IMR-90 (cell line): Measurements from ENCODE around the gene JPH4. TPM values are rescaled to one million over a fixed set of nuclear protein-coding genes. Genes with fewer than 3 reads are reported as not detected.

Experiments
- ATAC-seq: fragments of 200-7000 bp; cut with Tn5 transposase; 2 replicates; pipeline ENCODE4 v1.9.1; 2020; ENCODE audit warnings: low read depth, mild to moderate bottlenecking, moderate library complexity
- BruUV-seq: library from RNA; stranded (reverse); fragments of 400-500 nt; replicated peaks from 2 replicates; lab custom pipeline; 2021; lab: Mats Ljungman, UMichigan
- CTCF ChIA-PET: fragments of 300-600 bp; formaldehyde crosslinking; extraction: SDS; loops from one replicate; lab custom pipeline; 2021; ENCODE audit warnings: antibody characterized with exemption; lab: Yijun Ruan, JAX
- POLR2A ChIA-PET: fragments of 300-600 bp; sonication (Branson Sonifier 250); formaldehyde crosslinking; loops from one replicate; lab custom pipeline; 2022; ENCODE audit warnings: antibody characterized with exemption; ENCODE audit not compliant: unreplicated experiment; lab: Charles Lee
- DNase-seq: peaks from one replicate; pipeline ENCODE4 v3.0.0; 2013
- H2AFZ ChIP-seq: replicated peaks from 2 replicates; pipeline ENCODE3; 2013; ENCODE audit warnings: low read length, mild to moderate bottlenecking; ENCODE audit not compliant: poor library complexity
- H2AK5ac ChIP-seq: 2 replicates; pipeline ENCODE4 v1.6.1; 2013; ENCODE audit warnings: low read depth, low read length, inconsistent platforms
- H2AK9ac ChIP-seq: replicated peaks from 2 replicates; pipeline ENCODE3; 2013; ENCODE audit warnings: mild to moderate bottlenecking, low read depth, low read length, moderate library complexity; ENCODE audit not compliant: poor library complexity
- H2BK120ac ChIP-seq: 2 replicates; pipeline ENCODE4 v1.6.1; 2013; ENCODE audit warnings: low read depth, low read length, inconsistent platforms
- H2BK15ac ChIP-seq: 3 replicates; pipeline ENCODE4 v1.6.1; 2013; ENCODE audit warnings: low read depth, low read length, inconsistent platforms
- H2BK20ac ChIP-seq: 2 replicates; pipeline ENCODE4 v1.6.1; 2013; ENCODE audit warnings: low read depth, mild to moderate bottlenecking, inconsistent platforms, low read length, moderate library complexity
- H2BK5ac ChIP-seq: 2 replicates; pipeline ENCODE4 v1.6.1; 2013; ENCODE audit warnings: mild to moderate bottlenecking, low read depth, low read length, inconsistent platforms; ENCODE audit not compliant: poor library complexity, severe bottlenecking
- H3K14ac ChIP-seq: replicated peaks from 2 replicates; pipeline ENCODE4 v1.6.1; 2013; ENCODE audit warnings: low read depth, low read length, inconsistent platforms
- H3K18ac ChIP-seq: 2 replicates; pipeline ENCODE4 v1.6.1; 2013; ENCODE audit warnings: low read depth, low read length, control low read depth
- H3K23ac ChIP-seq: 2 replicates; pipeline ENCODE4 v1.6.1; 2013; ENCODE audit warnings: low read depth, low read length, inconsistent platforms
- H3K27ac ChIP-seq: 2 replicates; pipeline ENCODE4 v1.5.1; 2013; ENCODE audit warnings: mild to moderate bottlenecking, control low read depth, low read length; ENCODE audit not compliant: insufficient read depth
- H3K27me3 ChIP-seq: 2 replicates; pipeline ENCODE4 v1.6.1; 2013; ENCODE audit warnings: low read length; ENCODE audit not compliant: control insufficient read depth, insufficient read depth
- H3K36me3 ChIP-seq: 2 replicates; pipeline ENCODE4 v1.6.1; 2013; ENCODE audit warnings: low read length, mixed read lengths; ENCODE audit not compliant: control insufficient read depth, insufficient read depth
- H3K4ac ChIP-seq: 2 replicates; pipeline ENCODE4 v1.6.1; 2013; ENCODE audit warnings: low read depth, low read length, inconsistent platforms
- H3K4me1 ChIP-seq: 2 replicates; pipeline ENCODE4 v1.6.1; 2013; ENCODE audit warnings: low read length, mixed read lengths; ENCODE audit not compliant: control insufficient read depth, insufficient read depth
- H3K4me2 ChIP-seq: 2 replicates; pipeline ENCODE4 v1.6.1; 2013; ENCODE audit warnings: low read depth, mild to moderate bottlenecking, control low read depth, low read length, moderate library complexity
- H3K4me3 ChIP-seq: 2 replicates; pipeline ENCODE4 v1.5.1; 2013; ENCODE audit warnings: low read depth, mild to moderate bottlenecking, control low read depth, low read length, moderate library complexity; ENCODE audit not compliant: insufficient read depth
- H3K56ac ChIP-seq: 2 replicates; pipeline ENCODE4 v1.6.1; 2013; ENCODE audit warnings: low read length, inconsistent platforms; ENCODE audit not compliant: insufficient read depth; ENCODE audit errors: extremely low read depth
- H3K79me1 ChIP-seq, 2 experiments: 2 replicates each; pipeline ENCODE4 v1.6.1; 2013; ENCODE audit warnings: low read length in 2 of 2, inconsistent platforms in 1 of 2, low read depth in 1 of 2
- H3K9ac ChIP-seq: 2 replicates; pipeline ENCODE4 v1.6.1; 2013; ENCODE audit warnings: low read depth, low read length, control low read depth
- H3K9me1 ChIP-seq: 2 replicates; pipeline ENCODE4 v1.6.1; 2013; ENCODE audit warnings: low read length, inconsistent platforms; ENCODE audit not compliant: insufficient read depth
- H3K9me3 ChIP-seq: 2 replicates; pipeline ENCODE4 v1.6.1; 2013; ENCODE audit warnings: low read length; ENCODE audit not compliant: control insufficient read depth, insufficient read depth
- H4K20me1 ChIP-seq: 2 replicates; pipeline ENCODE4 v1.6.1; 2013; ENCODE audit warnings: low read length, inconsistent platforms; ENCODE audit not compliant: insufficient read depth
- H4K5ac ChIP-seq: 2 replicates; pipeline ENCODE4 v1.6.1; 2013; ENCODE audit warnings: mild to moderate bottlenecking, low read depth, low read length, control low read depth
- H4K8ac ChIP-seq, 2 experiments: 2 replicates each; pipeline ENCODE4 v1.6.1; 2013; ENCODE audit warnings: low read depth in 2 of 2, low read length in 2 of 2, control low read depth in 1 of 2, inconsistent platforms in 1 of 2
- H4K91ac ChIP-seq: 2 replicates; pipeline ENCODE4 v1.6.1; 2013; ENCODE audit warnings: low read depth, low read length, inconsistent platforms; ENCODE audit not compliant: insufficient read depth
- CEBPB ChIP-seq: IDR thresholded peaks from 2 replicates; pipeline ENCODE4 v1.6.1; 2012; ENCODE audit warnings: low read depth, low read length, improper control_type of control experiment
- ELK1 ChIP-seq: fragments of 150-350 bp; IDR thresholded peaks from 2 replicates; pipeline ENCODE4 v1.6.1; 2016; ENCODE audit warnings: low read depth, mild to moderate bottlenecking, low read length, moderate library complexity, borderline replicate concordance
- FOS ChIP-seq: fragments of 150-350 bp; IDR thresholded peaks from 2 replicates; pipeline ENCODE4 v1.6.1; 2016; ENCODE audit warnings: low read depth, low read length
- MAZ ChIP-seq: IDR thresholded peaks from 2 replicates; pipeline ENCODE4 v1.6.1; 2012; ENCODE audit warnings: low read depth, mild to moderate bottlenecking, low read length, improper control_type of control experiment, moderate library complexity, borderline replicate concordance
- MXI1 ChIP-seq: IDR thresholded peaks from 2 replicates; pipeline ENCODE4 v1.6.1; 2012; ENCODE audit warnings: low read depth, mild to moderate bottlenecking, low read length, moderate library complexity, borderline replicate concordance
- NFE2L2 ChIP-seq: fragments of 150-350 bp; IDR thresholded peaks from 2 replicates; pipeline ENCODE4 v1.6.1; 2016; ENCODE audit warnings: low read depth, mild to moderate bottlenecking, low read length
- POLR2A ChIP-seq: IDR thresholded peaks from 2 replicates; pipeline ENCODE4 v1.6.1; 2012; ENCODE audit warnings: mild to moderate bottlenecking, low read depth, low read length
- RAD21 ChIP-seq: IDR thresholded peaks from 2 replicates; pipeline ENCODE4 v1.6.1; 2012; ENCODE audit warnings: low read length, improper control_type of control experiment
- RCOR1 ChIP-seq: IDR thresholded peaks from 2 replicates; pipeline ENCODE4 v1.6.1; 2012; ENCODE audit warnings: mild to moderate bottlenecking, low read length, improper control_type of control experiment; ENCODE audit not compliant: insufficient replicate concordance
- SMC3 ChIP-seq: fragments of 150-350 bp; IDR thresholded peaks from 2 replicates; pipeline ENCODE4 v1.6.1; 2016; ENCODE audit warnings: low read depth, mild to moderate bottlenecking, antibody characterized with exemption, low read length, moderate library complexity
- USF2 ChIP-seq: fragments of 150-350 bp; IDR thresholded peaks from 2 replicates; pipeline ENCODE4 v1.6.1; 2017; ENCODE audit warnings: mild to moderate bottlenecking, antibody characterized with exemption, low read length, low read depth
- WGBS, 2 experiments: methylation state at CpG; one replicate each; pipeline versions ENCODE4 v1.1.5 to v1.1.7; 2013; ENCODE audit warnings: missing lambda C conversion rate in 2 of 2; ENCODE audit not compliant: insufficient read length in 1 of 2; ENCODE audit errors: extremely low coverage in 2 of 2; 5-methylcytosine and 5-hydroxymethylcytosine counted together
- dilution Hi-C: fragments of 300-500 bp; cut with HindIII; formaldehyde crosslinking; loops from one replicate; pipeline ENCODE4 v1.14.3; 2018; ENCODE audit warnings: low sequenced_read_pairs; ENCODE audit not compliant: unreplicated experiment
- in situ Hi-C: fragments of 300-500 bp; cut with MboI; formaldehyde crosslinking; loops from 3 replicates; pipeline ENCODE4 v1.14.3; 2019; ENCODE audit warnings: low sequenced_read_pairs, inconsistent platforms, mixed read lengths
- intact Hi-C: fragments of 100-400 bp; cut with micrococcal nuclease; formaldehyde crosslinking; loops from 2 replicates; pipeline ENCODE4 v1.10.0; 2022
- polyA plus RNA-seq, 3 experiments: library from polyadenylated mRNA; depleted of rRNA; stranded (reverse); fragments of >200 nt; gene quantifications; 2 replicates each; pipeline ENCODE4 v1.2.3, GENCODE V29; 2012; ENCODE audit warnings: low replicate concordance in 1 of 3
- total RNA-seq: library from RNA; depleted of rRNA; stranded (reverse); fragments of >200 nt; gene quantifications from 2 replicates; pipeline ENCODE4 v1.2.3, GENCODE V29; 2012

The JPH4 gene
- total and polyA plus RNA-seq, 2 of the 4 experiments (the other 2 are of a cell fraction): not detected

- 4% methylated on average over 37 of the region's 53 CpGs; no CpG with 5 or more reads in 1 of the 2 experiments for WGBS, 2 experiments
- DNase-seq: peak; percentile 28
- ATAC-seq: peak; percentile 64
- ChIA-PET CTCF (interaction anchor here (1.1 kb wide), 1 partner anchor 7 kb away, joined by 4 read pairs; no protein-coding TSS in a partner anchor), POLR2A (no interaction called here)
- Histone ChIP-seq H3K4me3 (peak within 1 kb of the TSS; percentile 63), H3K4ac (peak within 1 kb of the TSS; percentile 76), H3K79me1 (no peaks in the 10 kb centered on the region; a peak in 1 of 4 replicates), H3K4me1 (peaks cover 2% of the 10 kb centered on the region; the same call in 1 of the 2 replicates), H2BK20ac (no peak within 1 kb of the TSS), H3K18ac (no peak within 1 kb of the TSS), H2AK9ac (peak within 1 kb of the TSS; percentile 83), H3K9me1 (peaks cover 10% of the 10 kb centered on the region; the same call in 1 of the 2 replicates), H3K56ac (0 out of 2 replicates have a peak within 1 kb of the TSS, but pooled peaks have one; percentile 4), H3K9me3 (no peaks in the 10 kb centered on the region), H2AK5ac (no peak within 1 kb of the TSS; the same call in none of the 2 replicates), H3K36me3 (no peaks in the 10 kb centered on the region), H3K14ac (peak within 1 kb of the TSS; percentile 68), H4K8ac (peak within 1 kb of the TSS; percentile 97 to 98), H3K27ac (no peak within 1 kb of the TSS; the same call in 1 of the 2 replicates), H3K9ac (peak within 1 kb of the TSS; percentile 34), H2BK5ac (no peak within 1 kb of the TSS), H2BK120ac (peak within 1 kb of the TSS; percentile 36; the same call in 1 of the 2 replicates), H3K4me2 (peak within 1 kb of the TSS; percentile 92), H4K91ac (no peak within 1 kb of the TSS; the same call in 1 of the 2 replicates), H3K27me3 (peaks cover 19% of the 10 kb centered on the region), H2BK15ac (no peak within 1 kb of the TSS), H3K23ac (peak within 1 kb of the TSS; percentile 67; the same call in 1 of the 2 replicates), H4K20me1 (no peaks in the 10 kb centered on the region), H2AFZ (peak within 1 kb of the TSS; percentile 94), H4K5ac (peak within 1 kb of the TSS; percentile 89)
- intact Hi-C loops (no loop called here), dilution Hi-C loops (no loop called here), in situ Hi-C loops (no loop called here)
- BruUV-seq: TSS peak; percentile 36
- no peak for TF ChIP-seq NFE2L2
- no peak for TF ChIP-seq RCOR1
- no peak for TF ChIP-seq POLR2A
- no peak for TF ChIP-seq ELK1
- TF ChIP-seq USF2: no peak
- no peak for TF ChIP-seq CEBPB
- no peak for TF ChIP-seq RAD21
- TF ChIP-seq FOS: no peak
- TF ChIP-seq SMC3: no peak
- no peak for TF ChIP-seq MXI1
- no peak for TF ChIP-seq MAZ
These were observed 11.2 kb downstream of the JPH4 start, which contains the start of gene AP1G2 for GRCh38 chr14:23567186-23568020. TSS of gene AP1G2 (minus strand) at chr14:23567791. CDS start at chr14:23567314, 477 bp downstream.
